Right lobe of liver (tissue), 6 donors: ENCODE data around the gene GALNT10. TPM values are rescaled to one million over a fixed set of nuclear protein-coding genes. Genes with fewer than 3 reads are reported as not detected.

Experiments
- ATAC-seq, 4 donors: fragments of 200-7000 bp; cut with Tn5 transposase; one replicate each; pipeline ENCODE4 v1.9.1; 2020; ENCODE audit warnings: mild to moderate bottlenecking in 4 of 4, moderate library complexity in 4 of 4
- DNase-seq, 3 donors: peaks; one replicate each; pipeline ENCODE4 v3.0.0-alpha.2; 2020
- H3K27ac ChIP-seq, 3 donors: fragments of 200-600 bp; one replicate each; pipeline ENCODE4 v1.8.0; 2022
- H3K27me3 ChIP-seq, 2 donors: fragments of 200-600 bp; one replicate each; pipeline ENCODE4 v1.8.0; 2022
- H3K36me3 ChIP-seq, 4 donors: fragments of 200-600 bp; sonication (generic) in 1 of 4; one replicate each; pipeline versions ENCODE4 v1.5.1 to v1.8.0; 2017 to 2022; ENCODE audit warnings: control low read depth in 1 of 4
- H3K4me1 ChIP-seq, 4 donors: fragments of 200-600 bp; sonication (generic) in 1 of 4; one replicate each; pipeline versions ENCODE4 v1.5.1 to v1.8.0; 2017 to 2022; ENCODE audit warnings: control low read depth in 1 of 4
- H3K4me3 ChIP-seq, 3 donors: fragments of 200-600 bp; one replicate each; pipeline ENCODE4 v1.8.0; 2022
- H3K9me3 ChIP-seq, 4 donors: fragments of 200-600 bp; sonication (generic) in 1 of 4; one replicate each; pipeline versions ENCODE4 v1.5.1 to v1.8.0; 2017 to 2022; ENCODE audit warnings: control low read depth in 1 of 4
- CTCF ChIP-seq, 4 donors: fragments of 200-600 bp in 3 of 4; fragments of 450-650 bp in 1 of 4; IDR thresholded peaks; one replicate each; pipeline versions ENCODE4 v1.5.1 to v1.8.0; 2016 to 2022; ENCODE audit warnings: antibody characterized with exemption in 4 of 4, mild to moderate bottlenecking in 2 of 4
- POLR2A ChIP-seq: fragments of 450-650 bp; IDR thresholded peaks from one replicate; pipeline ENCODE4 v1.6.1; 2017; ENCODE audit warnings: antibody characterized with exemption, mild to moderate bottlenecking
- WGBS: methylation state at CpG from one replicate; pipeline ENCODE4 v1.1.6; 2018; ENCODE audit warnings: low coverage, low lambda C conversion rate; ENCODE audit not compliant: insufficient coverage; ENCODE audit errors: missing lambda C conversion rate; 5-methylcytosine and 5-hydroxymethylcytosine counted together
- intact Hi-C, 2 donors: fragments of 100-400 bp; cut with DNase I; formaldehyde crosslinking; loops; one replicate each; pipeline versions ENCODE4 v1.11.2 to v1.14.1; 2022
- total RNA-seq, 6 experiments: library from RNA; depleted of rRNA in 2 of 6; stranded (reverse); fragments of >200 nt in 2 of 6; fragmentation: NEBNext Ultra II Directional in 3 of 6; extraction: Animal tissue kit (Norgen Biotek cat#: 25700) in 3 of 6; gene quantifications; one replicate each; pipeline versions ENCODE4 v1.1.0 to v1.2.4, GENCODE V29; 2016 to 2023
- donor health status: DM: no; HTN: yes; CAD: no.
- donor health status: DM: no; HTN: no; CAD: no.
- donor health status: DM: no; HTN: no; CAD: no.
- donor health status: DM: no; HTN: yes; CAD: no.
- donor health status: DM: no; HTN: yes; CAD: no.

GALNT10 gene
- total RNA-seq, 6 experiments from 2014 or later, result 4.0 to 9.7 (median 7.1) TPM

GRCh38 chr5:154435226-154435625 is 244.7 kb downstream of the GALNT10 start:
- intact Hi-C loops, result no loop called here
- no peak overlapping the region for H3K27ac ChIP-seq
- DNase-seq, result no peak
- no peaks in the 10 kb centered on the region for H3K27me3 ChIP-seq
- TF ChIP-seq CTCF (IDR thresholded peaks at IDR 0.05) (no peak), POLR2A (no peak)
- peaks cover 0 to 15% (median 0%) of the 10 kb centered on the region in 4 donors for H3K36me3 ChIP-seq
- H3K9me3 ChIP-seq, result no peaks in the 10 kb centered on the region
- 100% methylated on average over 1 of the region's 3 CpGs for WGBS
- no peak overlapping the region for H3K4me3 ChIP-seq
- no peaks in the 10 kb centered on the region for H3K4me1 ChIP-seq
- ATAC-seq, result no peak

GRCh38 chr5:154437281-154437965 is 246.9 kb downstream of the GALNT10 start:
- H3K36me3 ChIP-seq, result peaks cover 0 to 21% (median 0%) of the 10 kb centered on the region in 4 donors

GRCh38 chr5:154440540-154440939 is 250.0 kb downstream of the GALNT10 start:
- no peak for TF ChIP-seq POLR2A
- TF ChIP-seq CTCF (IDR thresholded peaks at IDR 0.05), result no peak
- no peaks in the 10 kb centered on the region for H3K27me3 ChIP-seq
- intact Hi-C loops, result no loop called here
- peaks cover 0 to 7% (median 0%) of the 10 kb centered on the region in 4 donors for H3K4me1 ChIP-seq
- H3K27ac ChIP-seq, result no peak overlapping the region
- peaks cover 0 to 25% (median 0%) of the 10 kb centered on the region in 4 donors for H3K36me3 ChIP-seq
- 84% methylated on average over 5 of the region's 5 CpGs for WGBS
- H3K9me3 ChIP-seq, result no peaks in the 10 kb centered on the region
- DNase-seq (no peak), ATAC-seq (no peak)
- no peak overlapping the region for H3K4me3 ChIP-seq

More at GRCh38 chr5:154437281-154437965, 246.9 kb downstream of the GALNT10 start:
- H3K27me3 ChIP-seq, result no peaks in the 10 kb centered on the region
- H3K9me3 ChIP-seq, result no peaks in the 10 kb centered on the region
- intact Hi-C loops, result no loop called here
- no peak for DNase-seq
- H3K4me1 ChIP-seq, result no peaks in the 10 kb centered on the region
- no peak for TF ChIP-seq CTCF (IDR thresholded peaks at IDR 0.05)
- no peak for TF ChIP-seq POLR2A
- H3K27ac ChIP-seq, result no peak overlapping the region
- H3K4me3 ChIP-seq, result no peak overlapping the region
- no peak for ATAC-seq
- WGBS, result 98% methylated on average over 5 of the region's 5 CpGs

GRCh38 chr5:154442801-154443200 is 252.3 kb downstream of the GALNT10 start:
- Histone ChIP-seq H3K27me3 (no peaks in the 10 kb centered on the region), H3K4me1 (peaks cover 0 to 17% (median 3%) of the 10 kb centered on the region in 4 donors), H3K4me3 (no peak overlapping the region), H3K36me3 (peaks cover 0 to 16% (median 0%) of the 10 kb centered on the region in 4 donors), H3K27ac (no peak overlapping the region), H3K9me3 (no peaks in the 10 kb centered on the region)
- DNase-seq, result no peak
- intact Hi-C loops, result no loop called here
- 83% methylated on average over 1 of the region's 1 CpG for WGBS
- ATAC-seq, result no peak
- TF ChIP-seq POLR2A, result no peak
- TF ChIP-seq CTCF (IDR thresholded peaks at IDR 0.05), result no peak
